Measurements from ENCODE around the gene CENPF.

DNA sequence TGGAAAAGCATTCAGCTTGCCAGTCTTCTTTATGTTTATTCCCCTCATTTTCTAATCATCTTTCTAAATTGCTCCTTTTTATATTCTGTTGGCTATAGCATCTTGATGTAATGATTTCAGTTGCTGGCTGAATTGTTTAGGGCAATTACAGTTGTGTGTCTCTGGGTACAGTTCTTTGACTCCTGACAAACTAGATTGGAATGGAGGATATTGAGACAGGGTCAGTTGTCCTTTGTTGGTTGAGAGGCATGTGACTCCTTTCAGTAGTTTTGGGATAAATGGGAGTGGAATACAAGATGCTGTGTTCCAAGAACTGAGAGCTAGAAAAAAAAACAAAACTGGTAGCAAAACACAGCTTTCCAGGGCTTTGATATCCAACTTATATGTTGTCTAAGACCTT is 1.5 kb downstream of the CENPF start:
- TF ChIP-seq POLR2A (IDR thresholded peaks at IDR 0.05; ENCODE audit: low read depth) = no peak
- TF ChIP-seq CTCF (IDR thresholded peaks at IDR 0.05) = no peak
- no peak for TF ChIP-seq EP300 (IDR thresholded peaks at IDR 0.05)

All from esophagus muscularis mucosa (tissue), 4 donors.